H9 (cell line): Measurements from ENCODE around the gene PITPNB. TPM values are rescaled to one million over a fixed set of nuclear protein-coding genes. Genes with fewer than 3 reads are reported as not detected.

Experiments
- DNase-seq: peaks from one replicate; pipeline ENCODE4 v3.0.0-alpha.2; 2017
- H2AFZ ChIP-seq: one replicate; pipeline ENCODE4 v1.6.1; 2013; ENCODE audit warnings: mild to moderate bottlenecking, low read length, control low read depth, moderate library complexity
- H2AK5ac ChIP-seq: 2 replicates; pipeline ENCODE4 v1.6.1; 2013; ENCODE audit warnings: low read length, control low read depth, mixed read lengths; ENCODE audit not compliant: insufficient read length
- H2BK120ac ChIP-seq: one replicate; pipeline ENCODE4 v1.6.1; 2013; ENCODE audit warnings: low read depth, mild to moderate bottlenecking, low read length, control low read depth, inconsistent platforms; ENCODE audit not compliant: poor library complexity, severe bottlenecking
- H2BK12ac ChIP-seq: 2 replicates; pipeline ENCODE4 v1.6.1; 2013; ENCODE audit warnings: low read length, control low read depth, mixed read lengths, low read depth; ENCODE audit not compliant: insufficient read length
- H2BK15ac ChIP-seq: 2 replicates; pipeline ENCODE4 v1.6.1; 2013; ENCODE audit warnings: low read depth, low read length, control low read depth
- H2BK20ac ChIP-seq: one replicate; pipeline ENCODE4 v1.6.1; 2013; ENCODE audit warnings: low read depth, mild to moderate bottlenecking, low read length, control low read depth, inconsistent platforms; ENCODE audit not compliant: poor library complexity, severe bottlenecking
- H2BK5ac ChIP-seq: 2 replicates; pipeline ENCODE4 v1.6.1; 2013; ENCODE audit warnings: low read length, control low read depth, mixed read lengths; ENCODE audit not compliant: insufficient read length
- H3K14ac ChIP-seq: 2 replicates; pipeline ENCODE4 v1.6.1; 2013; ENCODE audit warnings: low read length, control low read depth; ENCODE audit not compliant: insufficient read depth
- H3K18ac ChIP-seq: 2 replicates; pipeline ENCODE4 v1.6.1; 2013; ENCODE audit warnings: low read depth, mild to moderate bottlenecking, mixed read lengths, low read length, control low read depth; ENCODE audit not compliant: insufficient read length
- H3K23ac ChIP-seq: 2 replicates; pipeline ENCODE4 v1.6.1; 2013; ENCODE audit warnings: low read length, control low read depth, mixed read lengths, low read depth; ENCODE audit not compliant: insufficient read length
- H3K23me2 ChIP-seq: 2 replicates; pipeline ENCODE4 v1.6.1; 2013; ENCODE audit warnings: low read depth, mild to moderate bottlenecking, mixed read lengths, low read length, control low read depth; ENCODE audit not compliant: insufficient read length, poor library complexity, severe bottlenecking
- H3K27ac ChIP-seq: 2 replicates; pipeline ENCODE4 v1.5.1; 2013; ENCODE audit warnings: low read length, control low read depth, mixed read lengths, low read depth; ENCODE audit not compliant: insufficient read length
- H3K27me3 ChIP-seq: 2 replicates; pipeline ENCODE4 v1.6.1; 2013; ENCODE audit warnings: low read length, control low read depth, inconsistent platforms; ENCODE audit not compliant: insufficient read depth
- H3K4ac ChIP-seq: 2 replicates; pipeline ENCODE4 v1.6.1; 2013; ENCODE audit warnings: low read depth, mild to moderate bottlenecking, control low read depth, inconsistent platforms, low read length, moderate library complexity
- H3K4me1 ChIP-seq: 2 replicates; pipeline ENCODE4 v1.6.1; 2013; ENCODE audit warnings: low read length, control low read depth, inconsistent platforms; ENCODE audit not compliant: insufficient read depth
- H3K4me2 ChIP-seq: 2 replicates; pipeline ENCODE4 v1.6.1; 2013; ENCODE audit warnings: low read length, control low read depth, mixed read lengths; ENCODE audit not compliant: insufficient read length, insufficient read depth
- H3K56ac ChIP-seq: 2 replicates; pipeline ENCODE4 v1.6.1; 2013; ENCODE audit warnings: low read depth, mild to moderate bottlenecking, mixed read lengths, low read length, control low read depth; ENCODE audit not compliant: insufficient read length
- H3K79me1 ChIP-seq: 2 replicates; pipeline ENCODE4 v1.6.1; 2013; ENCODE audit warnings: low read depth, mild to moderate bottlenecking, moderate library complexity, low read length, control low read depth, inconsistent platforms; ENCODE audit not compliant: insufficient read depth, poor library complexity, severe bottlenecking
- H3K79me2 ChIP-seq: 2 replicates; pipeline ENCODE4 v1.6.1; 2013; ENCODE audit warnings: low read length, control low read depth, inconsistent platforms; ENCODE audit not compliant: insufficient read depth
- H3K9ac ChIP-seq: 2 replicates; pipeline ENCODE4 v1.6.1; 2013; ENCODE audit warnings: low read length, control low read depth, mixed read lengths; ENCODE audit not compliant: insufficient read length; ENCODE audit errors: extremely low read depth
- H3K9me3 ChIP-seq: one replicate; pipeline ENCODE4 v1.6.1; 2013; ENCODE audit warnings: low read depth, low read length, inconsistent platforms; ENCODE audit not compliant: control insufficient read depth
- H3T11ph ChIP-seq: one replicate; pipeline ENCODE4 v1.6.1; 2013; ENCODE audit warnings: mild to moderate bottlenecking, low read length, control low read depth, inconsistent platforms
- H4K20me1 ChIP-seq: one replicate; pipeline ENCODE4 v1.6.1; 2013; ENCODE audit not compliant: control insufficient read depth, insufficient read length, insufficient read depth
- H4K5ac ChIP-seq: 2 replicates; pipeline ENCODE4 v1.6.1; 2013; ENCODE audit warnings: low read depth, mild to moderate bottlenecking, mixed read lengths, low read length, control low read depth; ENCODE audit not compliant: insufficient read length
- H4K8ac ChIP-seq: replicated peaks from 2 replicates; pipeline ENCODE4 v1.6.1; 2013; ENCODE audit warnings: low read length, control low read depth, mixed read lengths, low read depth; ENCODE audit not compliant: insufficient read length
- H4K91ac ChIP-seq: 2 replicates; pipeline ENCODE4 v1.6.1; 2013; ENCODE audit warnings: low read depth, mild to moderate bottlenecking, moderate library complexity, mixed read lengths, low read length, control low read depth; ENCODE audit not compliant: insufficient read length
- H3K27ac Mint-ChIP-seq, 3 experiments: 2 replicates in 2 of 3; 3 replicates in 1 of 3; pipeline ENCODE4 v1.8.0; 2020 to 2021; ENCODE audit warnings: mixed read lengths in 3 of 3, mild to moderate bottlenecking in 1 of 3, moderate library complexity in 1 of 3
- H3K27me3 Mint-ChIP-seq: 2 replicates; pipeline ENCODE4 v1.8.0; 2021; ENCODE audit warnings: low read depth, mild to moderate bottlenecking, moderate library complexity, mixed read lengths
- H3K36me3 Mint-ChIP-seq, 3 experiments: 2 replicates in 2 of 3; 3 replicates in 1 of 3; pipeline ENCODE4 v1.8.0; 2020 to 2021; ENCODE audit warnings: low read depth in 3 of 3, mixed read lengths in 3 of 3; ENCODE audit not compliant: insufficient read depth in 1 of 3
- H3K4me1 Mint-ChIP-seq, 2 experiments: 2 replicates each; pipeline ENCODE4 v1.8.0; 2020; ENCODE audit warnings: mixed read lengths in 2 of 2
- H3K4me3 Mint-ChIP-seq, 2 experiments: 2 replicates in 1 of 2; 3 replicates in 1 of 2; pipeline ENCODE4 v1.8.0; 2020 to 2021; ENCODE audit warnings: mild to moderate bottlenecking in 2 of 2, mixed read lengths in 2 of 2, moderate library complexity in 1 of 2
- H3K9me3 Mint-ChIP-seq, 2 experiments: 2 replicates in 1 of 2; 3 replicates in 1 of 2; pipeline ENCODE4 v1.8.0; 2020; ENCODE audit warnings: mild to moderate bottlenecking in 2 of 2, mixed read lengths in 2 of 2, moderate library complexity in 1 of 2
- WGBS: extraction: QIAGEN DNeasy Blood & Tissue Kit; methylation state at CpG from one replicate; pipeline ENCODE4 v1.1.7; 2013; ENCODE audit warnings: missing lambda C conversion rate, low lambda C conversion rate, mixed read lengths; ENCODE audit not compliant: insufficient read length; ENCODE audit errors: extremely low coverage; 5-methylcytosine and 5-hydroxymethylcytosine counted together
- total RNA-seq: library from RNA; stranded (reverse); gene quantifications from 2 replicates; pipeline ENCODE4 v1.2.1, GENCODE V29; 2021
- TF ChIP-seq, protein P1 (sequence below): fragments of 200-600 bp; sonication (generic); conservative IDR thresholded peaks from 3 replicates; pipeline ENCODE4 v1.8.0; 2021; ENCODE audit warnings: antibody characterized with exemption, mild to moderate bottlenecking

The PITPNB gene
- total RNA-seq, 1 experiment from 2014 or later, result 106 TPM

DNA sequence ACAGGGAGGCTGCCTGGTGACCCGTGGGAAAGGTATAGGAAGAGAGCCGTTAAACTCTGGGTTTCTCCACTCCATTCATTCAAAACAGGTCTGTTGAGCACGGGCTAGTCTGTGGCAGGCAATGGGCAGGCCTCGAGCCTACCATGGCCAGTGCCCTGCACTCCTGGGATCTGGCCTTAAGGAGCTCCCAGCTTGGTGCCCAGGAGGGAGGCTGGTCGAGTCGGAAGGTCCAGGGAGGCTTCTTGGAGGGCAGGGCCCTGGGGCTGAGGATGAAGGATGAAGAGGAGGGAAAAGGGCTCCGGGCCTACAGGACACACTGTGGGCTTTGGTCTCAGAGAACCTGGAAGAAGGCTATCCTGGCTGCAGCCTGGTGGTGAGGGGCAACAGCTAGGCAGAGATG, 75.6 kb downstream of the PITPNB start:
- Mint-ChIP-seq H3K27me3 (no peaks in the 10 kb centered on the region), H3K4me1 (peaks cover 19 to 25% of the 10 kb centered on the region in 2 experiments), H3K36me3 (peaks cover 3 to 5% (median 4%) of the 10 kb centered on the region in 3 experiments; a peak in 4 of 7 replicates), H3K9me3 (peaks cover 3 to 4% of the 10 kb centered on the region in 2 experiments; a peak in 3 of 5 replicates), H3K27ac (peak overlapping the region in 2 of 3 experiments; percentile 36 to 47; a peak in 3 of 7 replicates), H3K4me3 (no peak overlapping the region)
- no peak overlapping the region for H3K56ac ChIP-seq
- H3K27me3 ChIP-seq, result no peaks in the 10 kb centered on the region
- no peaks in the 10 kb centered on the region for H3K79me2 ChIP-seq
- TF ChIP-seq, protein P1, sequence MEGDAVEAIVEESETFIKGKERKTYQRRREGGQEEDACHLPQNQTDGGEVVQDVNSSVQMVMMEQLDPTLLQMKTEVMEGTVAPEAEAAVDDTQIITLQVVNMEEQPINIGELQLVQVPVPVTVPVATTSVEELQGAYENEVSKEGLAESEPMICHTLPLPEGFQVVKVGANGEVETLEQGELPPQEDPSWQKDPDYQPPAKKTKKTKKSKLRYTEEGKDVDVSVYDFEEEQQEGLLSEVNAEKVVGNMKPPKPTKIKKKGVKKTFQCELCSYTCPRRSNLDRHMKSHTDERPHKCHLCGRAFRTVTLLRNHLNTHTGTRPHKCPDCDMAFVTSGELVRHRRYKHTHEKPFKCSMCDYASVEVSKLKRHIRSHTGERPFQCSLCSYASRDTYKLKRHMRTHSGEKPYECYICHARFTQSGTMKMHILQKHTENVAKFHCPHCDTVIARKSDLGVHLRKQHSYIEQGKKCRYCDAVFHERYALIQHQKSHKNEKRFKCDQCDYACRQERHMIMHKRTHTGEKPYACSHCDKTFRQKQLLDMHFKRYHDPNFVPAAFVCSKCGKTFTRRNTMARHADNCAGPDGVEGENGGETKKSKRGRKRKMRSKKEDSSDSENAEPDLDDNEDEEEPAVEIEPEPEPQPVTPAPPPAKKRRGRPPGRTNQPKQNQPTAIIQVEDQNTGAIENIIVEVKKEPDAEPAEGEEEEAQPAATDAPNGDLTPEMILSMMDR, result no peak
- no peaks in the 10 kb centered on the region for H3K23me2 ChIP-seq
- H2AFZ ChIP-seq, result no peak overlapping the region
- H3K4me2 ChIP-seq, result no peak overlapping the region
- H3K14ac ChIP-seq, result no peak overlapping the region
- no peak overlapping the region for H4K91ac ChIP-seq
- H3K9me3 ChIP-seq, result no peaks in the 10 kb centered on the region
- H2BK15ac ChIP-seq, result no peak overlapping the region
- no peak overlapping the region for H3K4ac ChIP-seq
- no peak overlapping the region for H3K27ac ChIP-seq
- no peak overlapping the region for H2BK12ac ChIP-seq
- no peaks in the 10 kb centered on the region for H4K20me1 ChIP-seq
- DNase-seq, result no peak
- no peak overlapping the region for H3K18ac ChIP-seq
- no peak overlapping the region for H2BK120ac ChIP-seq
- H3K23ac ChIP-seq, result no peak overlapping the region
- H3K4me1 ChIP-seq, result peaks cover 5% of the 10 kb centered on the region; the same call in 1 of the 2 replicates
- no peak overlapping the region for H2BK20ac ChIP-seq
- no peak overlapping the region for H2BK5ac ChIP-seq
- H3K9ac ChIP-seq, result no peak overlapping the region
- H3K79me1 ChIP-seq, result no peaks in the 10 kb centered on the region
- H3T11ph ChIP-seq, result no peak overlapping the region
- no peak overlapping the region for H4K8ac ChIP-seq
- no peak overlapping the region for H2AK5ac ChIP-seq
- H4K5ac ChIP-seq, result no peak overlapping the region
- no CpG with 5 or more reads among the region's 7 CpGs for WGBS
